Neural cell (in vitro differentiated cells): Measurements from ENCODE around the gene CCDC182. TPM values are rescaled to one million over a fixed set of nuclear protein-coding genes. Genes with fewer than 3 reads are reported as not detected.

ENCODE experiments used
- H2AFZ ChIP-seq: fragments of 200-600, 300-800 bp; sonication (generic), shearing (Covaris generic); 2 replicates; pipeline ENCODE4 v1.6.0; 2014; ENCODE audit warnings: low read depth, mild to moderate bottlenecking, antibody characterized with exemption, low read length, moderate library complexity
- H3F3A ChIP-seq: fragments of 200-600 bp; shearing (Covaris generic); 2 replicates; pipeline ENCODE4 v1.6.1; 2016; ENCODE audit warnings: mild to moderate bottlenecking, moderate library complexity, mixed read lengths, antibody characterized with exemption, low read length; ENCODE audit not compliant: insufficient read depth, poor library complexity, severe bottlenecking
- H3K27ac ChIP-seq: fragments of 200-600, 300-800 bp; sonication (generic), shearing (Covaris generic); 2 replicates; pipeline ENCODE4 v1.5.1; 2014; ENCODE audit warnings: mild to moderate bottlenecking, low read length, moderate library complexity
- H3K27me3 ChIP-seq: fragments of 300-800, 200-600 bp; sonication (generic), shearing (Covaris generic); 2 replicates; pipeline ENCODE4 v1.6.0; 2014; ENCODE audit warnings: mild to moderate bottlenecking, low read depth, low read length, moderate library complexity; ENCODE audit not compliant: insufficient read depth
- H3K36me3 ChIP-seq: fragments of 300-800, 200-600 bp; sonication (generic), shearing (Covaris generic); 2 replicates; pipeline ENCODE4 v1.5.1; 2014; ENCODE audit warnings: mild to moderate bottlenecking, antibody characterized with exemption, low read length, moderate library complexity; ENCODE audit not compliant: insufficient read depth
- H3K4me2 ChIP-seq: fragments of 300-800, 200-600 bp; sonication (generic), shearing (Covaris generic); 2 replicates; pipeline ENCODE4 v1.6.0; 2014; ENCODE audit warnings: mild to moderate bottlenecking, low read length
- H3K4me3 ChIP-seq: fragments of 300-800, 200-600 bp; sonication (generic), shearing (Covaris generic); 2 replicates; pipeline ENCODE4 v1.5.1; 2014; ENCODE audit warnings: mild to moderate bottlenecking, low read length, moderate library complexity
- H3K79me2 ChIP-seq: fragments of 200-600 bp; shearing (Covaris generic); replicated peaks from 2 replicates; pipeline ENCODE4 v1.6.0; 2014; ENCODE audit warnings: mild to moderate bottlenecking, low read length, moderate library complexity; ENCODE audit not compliant: insufficient read depth
- H3K9ac ChIP-seq: fragments of 300-800, 200-600 bp; sonication (generic), shearing (Covaris generic); 2 replicates; pipeline ENCODE4 v1.6.1; 2016; ENCODE audit warnings: mild to moderate bottlenecking, low read length, mixed read lengths
- H3K9me2 ChIP-seq: fragments of 200-600 bp; shearing (Covaris generic); 2 replicates; pipeline ENCODE4 v1.6.1; 2016; ENCODE audit warnings: mild to moderate bottlenecking, low read length, mixed read lengths; ENCODE audit not compliant: insufficient read depth
- H3K9me3 ChIP-seq: fragments of 200-600, 300-800 bp; sonication (generic), shearing (Covaris generic); 2 replicates; pipeline ENCODE4 v1.6.1; 2016; ENCODE audit warnings: mild to moderate bottlenecking, mixed run types, low read length, moderate library complexity, mixed read lengths
- H4K20me1 ChIP-seq: fragments of 200-600 bp; shearing (Covaris generic); 2 replicates; pipeline ENCODE4 v1.6.1; 2016; ENCODE audit warnings: mild to moderate bottlenecking, mixed run types; ENCODE audit not compliant: insufficient read depth
- CTCF ChIP-seq: fragments of 450-650 bp; IDR thresholded peaks from 2 replicates; pipeline ENCODE4 v1.5.1; 2014; ENCODE audit warnings: antibody characterized with exemption, mild to moderate bottlenecking, moderate library complexity; ENCODE audit not compliant: poor library complexity, severe bottlenecking
- EP300 ChIP-seq: fragments of 450-650 bp; conservative IDR thresholded peaks from 2 replicates; pipeline ENCODE4 v1.6.1; 2014; ENCODE audit warnings: antibody characterized with exemption, mild to moderate bottlenecking, moderate library complexity; ENCODE audit not compliant: poor library complexity, severe bottlenecking
- EZH2 ChIP-seq: fragments of 200-600, 300-800 bp; shearing (Covaris generic), sonication (generic); IDR thresholded peaks from 2 replicates; pipeline ENCODE4 v1.6.1; 2014; ENCODE audit warnings: antibody characterized with exemption, low read length, borderline replicate concordance, mild to moderate bottlenecking; ENCODE audit not compliant: insufficient read depth, poor library complexity, severe bottlenecking
- MXI1 ChIP-seq: fragments of 450-650 bp; conservative IDR thresholded peaks from 2 replicates; pipeline ENCODE4 v1.6.1; 2014; ENCODE audit warnings: antibody characterized with exemption, mild to moderate bottlenecking; ENCODE audit not compliant: poor library complexity, severe bottlenecking
- POLR2AphosphoS5 ChIP-seq: IDR thresholded peaks from 2 replicates; pipeline ENCODE4 v1.6.1; 2012
- RAD21 ChIP-seq: fragments of 450-650 bp; conservative IDR thresholded peaks from 2 replicates; pipeline ENCODE4 v1.6.1; 2014; ENCODE audit warnings: antibody characterized with exemption, mild to moderate bottlenecking, moderate library complexity
- REST ChIP-seq: IDR thresholded peaks from 2 replicates; pipeline ENCODE4 v1.6.1; 2012; ENCODE audit warnings: borderline replicate concordance
- SMC3 ChIP-seq: fragments of 450-650 bp; conservative IDR thresholded peaks from 2 replicates; pipeline ENCODE4 v1.6.1; 2014; ENCODE audit warnings: antibody characterized with exemption, mild to moderate bottlenecking, moderate library complexity; ENCODE audit not compliant: poor library complexity
- TAF1 ChIP-seq: IDR thresholded peaks from 2 replicates; pipeline ENCODE4 v1.6.1; 2012; ENCODE audit warnings: low read depth
- polyA plus RNA-seq: library from polyadenylated mRNA; depleted of rRNA; stranded (reverse); fragments of >200 nt; gene quantifications from 2 replicates; pipeline ENCODE4 v1.2.3, GENCODE V29; 2014

Gene CCDC182
- polyA plus RNA-seq, 1 donor from 2014 or later, result not detected

GRCh38 chr17:57718878-57719277 lies 26.2 kb downstream of the CCDC182 start:
- Histone ChIP-seq H3K4me3 (no peak overlapping the region), H2AFZ (no peak overlapping the region), H3K4me2 (no peak overlapping the region), H3K27ac (no peak overlapping the region), H3K27me3 (no peaks in the 10 kb centered on the region), H3K79me2 (no peaks in the 10 kb centered on the region), H3K9me2 (no peaks in the 10 kb centered on the region), H3K36me3 (no peaks in the 10 kb centered on the region), H3K9ac (no peak overlapping the region), H4K20me1 (no peaks in the 10 kb centered on the region), H3K9me3 (no peaks in the 10 kb centered on the region), H3F3A (no peaks in the 10 kb centered on the region)
- TF ChIP-seq SMC3 (no peak), REST (no peak), CTCF (no peak), POLR2AphosphoS5 (no peak), TAF1 (no peak), RAD21 (no peak), EP300 (no peak), EZH2 (no peak)

GRCh38 chr17:57715981-57716380 lies 29.1 kb downstream of the CCDC182 start:
- Histone ChIP-seq H3F3A (no peaks in the 10 kb centered on the region), H3K27ac (no peak overlapping the region), H3K9me2 (no peaks in the 10 kb centered on the region), H3K4me2 (no peak overlapping the region), H3K9me3 (no peaks in the 10 kb centered on the region), H3K4me3 (no peak overlapping the region), H3K36me3 (no peaks in the 10 kb centered on the region), H3K79me2 (no peaks in the 10 kb centered on the region), H3K9ac (no peak overlapping the region), H4K20me1 (no peaks in the 10 kb centered on the region), H2AFZ (no peak overlapping the region), H3K27me3 (no peaks in the 10 kb centered on the region)
- TF ChIP-seq MXI1, result no peak
- TF ChIP-seq EP300, result no peak
- TF ChIP-seq SMC3, result no peak
- TF ChIP-seq CTCF, result no peak
